H9 (cell line): Measurements from ENCODE around the gene HNF4A. TPM values are rescaled to one million over a fixed set of nuclear protein-coding genes. Genes with fewer than 3 reads are reported as not detected.

Experiments used
- DNase-seq: peaks from one replicate; pipeline ENCODE4 v3.0.0-alpha.2; 2017
- H2AFZ ChIP-seq: one replicate; pipeline ENCODE4 v1.6.1; 2013; ENCODE audit warnings: mild to moderate bottlenecking, low read length, control low read depth, moderate library complexity
- H2AK5ac ChIP-seq: 2 replicates; pipeline ENCODE4 v1.6.1; 2013; ENCODE audit warnings: low read length, control low read depth, mixed read lengths; ENCODE audit not compliant: insufficient read length
- H2BK120ac ChIP-seq: one replicate; pipeline ENCODE4 v1.6.1; 2013; ENCODE audit warnings: low read depth, mild to moderate bottlenecking, low read length, control low read depth, inconsistent platforms; ENCODE audit not compliant: poor library complexity, severe bottlenecking
- H2BK12ac ChIP-seq: 2 replicates; pipeline ENCODE4 v1.6.1; 2013; ENCODE audit warnings: low read length, control low read depth, mixed read lengths, low read depth; ENCODE audit not compliant: insufficient read length
- H2BK15ac ChIP-seq: 2 replicates; pipeline ENCODE4 v1.6.1; 2013; ENCODE audit warnings: low read depth, low read length, control low read depth
- H2BK20ac ChIP-seq: one replicate; pipeline ENCODE4 v1.6.1; 2013; ENCODE audit warnings: low read depth, mild to moderate bottlenecking, low read length, control low read depth, inconsistent platforms; ENCODE audit not compliant: poor library complexity, severe bottlenecking
- H2BK5ac ChIP-seq: 2 replicates; pipeline ENCODE4 v1.6.1; 2013; ENCODE audit warnings: low read length, control low read depth, mixed read lengths; ENCODE audit not compliant: insufficient read length
- H3K14ac ChIP-seq: 2 replicates; pipeline ENCODE4 v1.6.1; 2013; ENCODE audit warnings: low read length, control low read depth; ENCODE audit not compliant: insufficient read depth
- H3K18ac ChIP-seq: 2 replicates; pipeline ENCODE4 v1.6.1; 2013; ENCODE audit warnings: low read depth, mild to moderate bottlenecking, mixed read lengths, low read length, control low read depth; ENCODE audit not compliant: insufficient read length
- H3K23ac ChIP-seq: 2 replicates; pipeline ENCODE4 v1.6.1; 2013; ENCODE audit warnings: low read length, control low read depth, mixed read lengths, low read depth; ENCODE audit not compliant: insufficient read length
- H3K23me2 ChIP-seq: 2 replicates; pipeline ENCODE4 v1.6.1; 2013; ENCODE audit warnings: low read depth, mild to moderate bottlenecking, mixed read lengths, low read length, control low read depth; ENCODE audit not compliant: insufficient read length, poor library complexity, severe bottlenecking
- H3K27ac ChIP-seq: 2 replicates; pipeline ENCODE4 v1.5.1; 2013; ENCODE audit warnings: low read length, control low read depth, mixed read lengths, low read depth; ENCODE audit not compliant: insufficient read length
- H3K27me3 ChIP-seq: 2 replicates; pipeline ENCODE4 v1.6.1; 2013; ENCODE audit warnings: low read length, control low read depth, inconsistent platforms; ENCODE audit not compliant: insufficient read depth
- H3K4ac ChIP-seq: 2 replicates; pipeline ENCODE4 v1.6.1; 2013; ENCODE audit warnings: low read depth, mild to moderate bottlenecking, control low read depth, inconsistent platforms, low read length, moderate library complexity
- H3K4me1 ChIP-seq: 2 replicates; pipeline ENCODE4 v1.6.1; 2013; ENCODE audit warnings: low read length, control low read depth, inconsistent platforms; ENCODE audit not compliant: insufficient read depth
- H3K4me2 ChIP-seq: 2 replicates; pipeline ENCODE4 v1.6.1; 2013; ENCODE audit warnings: low read length, control low read depth, mixed read lengths; ENCODE audit not compliant: insufficient read length, insufficient read depth
- H3K56ac ChIP-seq: 2 replicates; pipeline ENCODE4 v1.6.1; 2013; ENCODE audit warnings: low read depth, mild to moderate bottlenecking, mixed read lengths, low read length, control low read depth; ENCODE audit not compliant: insufficient read length
- H3K79me1 ChIP-seq: 2 replicates; pipeline ENCODE4 v1.6.1; 2013; ENCODE audit warnings: low read depth, mild to moderate bottlenecking, moderate library complexity, low read length, control low read depth, inconsistent platforms; ENCODE audit not compliant: insufficient read depth, poor library complexity, severe bottlenecking
- H3K79me2 ChIP-seq: 2 replicates; pipeline ENCODE4 v1.6.1; 2013; ENCODE audit warnings: low read length, control low read depth, inconsistent platforms; ENCODE audit not compliant: insufficient read depth
- H3K9ac ChIP-seq: 2 replicates; pipeline ENCODE4 v1.6.1; 2013; ENCODE audit warnings: low read length, control low read depth, mixed read lengths; ENCODE audit not compliant: insufficient read length; ENCODE audit errors: extremely low read depth
- H3K9me3 ChIP-seq: one replicate; pipeline ENCODE4 v1.6.1; 2013; ENCODE audit warnings: low read depth, low read length, inconsistent platforms; ENCODE audit not compliant: control insufficient read depth
- H3T11ph ChIP-seq: one replicate; pipeline ENCODE4 v1.6.1; 2013; ENCODE audit warnings: mild to moderate bottlenecking, low read length, control low read depth, inconsistent platforms
- H4K20me1 ChIP-seq: one replicate; pipeline ENCODE4 v1.6.1; 2013; ENCODE audit not compliant: control insufficient read depth, insufficient read length, insufficient read depth
- H4K5ac ChIP-seq: 2 replicates; pipeline ENCODE4 v1.6.1; 2013; ENCODE audit warnings: low read depth, mild to moderate bottlenecking, mixed read lengths, low read length, control low read depth; ENCODE audit not compliant: insufficient read length
- H4K8ac ChIP-seq: replicated peaks from 2 replicates; pipeline ENCODE4 v1.6.1; 2013; ENCODE audit warnings: low read length, control low read depth, mixed read lengths, low read depth; ENCODE audit not compliant: insufficient read length
- H4K91ac ChIP-seq: 2 replicates; pipeline ENCODE4 v1.6.1; 2013; ENCODE audit warnings: low read depth, mild to moderate bottlenecking, moderate library complexity, mixed read lengths, low read length, control low read depth; ENCODE audit not compliant: insufficient read length
- H3K27ac Mint-ChIP-seq, 3 experiments: 2 replicates in 2 of 3; 3 replicates in 1 of 3; pipeline ENCODE4 v1.8.0; 2020 to 2021; ENCODE audit warnings: mixed read lengths in 3 of 3, mild to moderate bottlenecking in 1 of 3, moderate library complexity in 1 of 3
- H3K27me3 Mint-ChIP-seq: 2 replicates; pipeline ENCODE4 v1.8.0; 2021; ENCODE audit warnings: low read depth, mild to moderate bottlenecking, moderate library complexity, mixed read lengths
- H3K36me3 Mint-ChIP-seq, 3 experiments: 2 replicates in 2 of 3; 3 replicates in 1 of 3; pipeline ENCODE4 v1.8.0; 2020 to 2021; ENCODE audit warnings: low read depth in 3 of 3, mixed read lengths in 3 of 3; ENCODE audit not compliant: insufficient read depth in 1 of 3
- H3K4me1 Mint-ChIP-seq, 2 experiments: 2 replicates each; pipeline ENCODE4 v1.8.0; 2020; ENCODE audit warnings: mixed read lengths in 2 of 2
- H3K4me3 Mint-ChIP-seq, 2 experiments: 2 replicates in 1 of 2; 3 replicates in 1 of 2; pipeline ENCODE4 v1.8.0; 2020 to 2021; ENCODE audit warnings: mild to moderate bottlenecking in 2 of 2, mixed read lengths in 2 of 2, moderate library complexity in 1 of 2
- H3K9me3 Mint-ChIP-seq, 2 experiments: 2 replicates in 1 of 2; 3 replicates in 1 of 2; pipeline ENCODE4 v1.8.0; 2020; ENCODE audit warnings: mild to moderate bottlenecking in 2 of 2, mixed read lengths in 2 of 2, moderate library complexity in 1 of 2
- CTCF ChIP-seq: fragments of 200-600 bp; sonication (generic); conservative IDR thresholded peaks from 3 replicates; pipeline ENCODE4 v1.8.0; 2021; ENCODE audit warnings: antibody characterized with exemption, mild to moderate bottlenecking
- WGBS: extraction: QIAGEN DNeasy Blood & Tissue Kit; methylation state at CpG from one replicate; pipeline ENCODE4 v1.1.7; 2013; ENCODE audit warnings: missing lambda C conversion rate, low lambda C conversion rate, mixed read lengths; ENCODE audit not compliant: insufficient read length; ENCODE audit errors: extremely low coverage; 5-methylcytosine and 5-hydroxymethylcytosine counted together
- total RNA-seq: library from RNA; stranded (reverse); gene quantifications from 2 replicates; pipeline ENCODE4 v1.2.1, GENCODE V29; 2021

The HNF4A gene
- total RNA-seq, 1 experiment from 2014 or later, result not detected

GRCh38 chr20:44406572-44407137, 51.2 kb downstream of the HNF4A start:
- H3K27me3 Mint-ChIP-seq, result peaks cover 4% of the 10 kb centered on the region

More at GRCh38 chr20:44406572-44407137, 51.2 kb downstream of the HNF4A start:
- Histone ChIP-seq H3K4me2 (no peak overlapping the region), H3K14ac (no peak overlapping the region), H3K4me1 (no peaks in the 10 kb centered on the region), H2BK15ac (no peak overlapping the region), H3K79me1 (no peaks in the 10 kb centered on the region), H2AK5ac (no peak overlapping the region), H3K23ac (no peak overlapping the region), H3K23me2 (no peaks in the 10 kb centered on the region), H3K4ac (no peak overlapping the region), H2BK20ac (no peak overlapping the region), H3K27me3 (no peaks in the 10 kb centered on the region), H4K8ac (no peak overlapping the region), H2BK120ac (no peak overlapping the region), H2BK12ac (no peak overlapping the region), H3K9ac (no peak overlapping the region), H3K56ac (no peak overlapping the region), H4K5ac (no peak overlapping the region), H3K79me2 (no peaks in the 10 kb centered on the region), H3K27ac (no peak overlapping the region), H3K9me3 (no peaks in the 10 kb centered on the region), H4K91ac (no peak overlapping the region), H3K18ac (no peak overlapping the region), H3T11ph (no peak overlapping the region), H2BK5ac (no peak overlapping the region), H2AFZ (no peak overlapping the region), H4K20me1 (no peaks in the 10 kb centered on the region)
- Mint-ChIP-seq H3K4me1 (no peaks in the 10 kb centered on the region), H3K9me3 (peaks cover 0 to 3% of the 10 kb centered on the region in 2 experiments; a peak in 2 of 5 replicates), H3K4me3 (no peak overlapping the region), H3K36me3 (no peaks in the 10 kb centered on the region), H3K27ac (no peak overlapping the region)
- WGBS, result no CpG with 5 or more reads among the region's 7 CpGs
- TF ChIP-seq CTCF, result no peak
- no peak for DNase-seq
